DND-41 (cell line): ENCODE results near the gene KCNAB2.

Experiments
- EZH2 ChIP-seq: IDR thresholded peaks from 3 replicates; pipeline ENCODE4 v1.6.1; 2012; ENCODE audit warnings: borderline replicate concordance, low read depth, mild to moderate bottlenecking, moderate library complexity, low read length, inconsistent platforms; ENCODE audit not compliant: severe bottlenecking
- TF ChIP-seq, protein P1 (sequence below): IDR thresholded peaks from 2 replicates; pipeline ENCODE4 v1.5.1; 2012; ENCODE audit warnings: borderline replicate concordance, low read length, moderate library complexity, mild to moderate bottlenecking; ENCODE audit not compliant: poor library complexity, severe bottlenecking; ENCODE audit errors: extremely low read depth

GRCh38 chr1:6124746-6125365, 79.2 kb downstream of the KCNAB2 start:
- TF ChIP-seq, protein P1, sequence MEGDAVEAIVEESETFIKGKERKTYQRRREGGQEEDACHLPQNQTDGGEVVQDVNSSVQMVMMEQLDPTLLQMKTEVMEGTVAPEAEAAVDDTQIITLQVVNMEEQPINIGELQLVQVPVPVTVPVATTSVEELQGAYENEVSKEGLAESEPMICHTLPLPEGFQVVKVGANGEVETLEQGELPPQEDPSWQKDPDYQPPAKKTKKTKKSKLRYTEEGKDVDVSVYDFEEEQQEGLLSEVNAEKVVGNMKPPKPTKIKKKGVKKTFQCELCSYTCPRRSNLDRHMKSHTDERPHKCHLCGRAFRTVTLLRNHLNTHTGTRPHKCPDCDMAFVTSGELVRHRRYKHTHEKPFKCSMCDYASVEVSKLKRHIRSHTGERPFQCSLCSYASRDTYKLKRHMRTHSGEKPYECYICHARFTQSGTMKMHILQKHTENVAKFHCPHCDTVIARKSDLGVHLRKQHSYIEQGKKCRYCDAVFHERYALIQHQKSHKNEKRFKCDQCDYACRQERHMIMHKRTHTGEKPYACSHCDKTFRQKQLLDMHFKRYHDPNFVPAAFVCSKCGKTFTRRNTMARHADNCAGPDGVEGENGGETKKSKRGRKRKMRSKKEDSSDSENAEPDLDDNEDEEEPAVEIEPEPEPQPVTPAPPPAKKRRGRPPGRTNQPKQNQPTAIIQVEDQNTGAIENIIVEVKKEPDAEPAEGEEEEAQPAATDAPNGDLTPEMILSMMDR, result no peak
- no peak for TF ChIP-seq EZH2
